ENCODE measurements around the gene CHN1. TPM values are rescaled to one million over a fixed set of nuclear protein-coding genes. Genes with fewer than 3 reads are reported as not detected.

CHN1 gene
- total RNA-seq, 1 experiment from 2014 or later, result 0.41 TPM

DNA sequence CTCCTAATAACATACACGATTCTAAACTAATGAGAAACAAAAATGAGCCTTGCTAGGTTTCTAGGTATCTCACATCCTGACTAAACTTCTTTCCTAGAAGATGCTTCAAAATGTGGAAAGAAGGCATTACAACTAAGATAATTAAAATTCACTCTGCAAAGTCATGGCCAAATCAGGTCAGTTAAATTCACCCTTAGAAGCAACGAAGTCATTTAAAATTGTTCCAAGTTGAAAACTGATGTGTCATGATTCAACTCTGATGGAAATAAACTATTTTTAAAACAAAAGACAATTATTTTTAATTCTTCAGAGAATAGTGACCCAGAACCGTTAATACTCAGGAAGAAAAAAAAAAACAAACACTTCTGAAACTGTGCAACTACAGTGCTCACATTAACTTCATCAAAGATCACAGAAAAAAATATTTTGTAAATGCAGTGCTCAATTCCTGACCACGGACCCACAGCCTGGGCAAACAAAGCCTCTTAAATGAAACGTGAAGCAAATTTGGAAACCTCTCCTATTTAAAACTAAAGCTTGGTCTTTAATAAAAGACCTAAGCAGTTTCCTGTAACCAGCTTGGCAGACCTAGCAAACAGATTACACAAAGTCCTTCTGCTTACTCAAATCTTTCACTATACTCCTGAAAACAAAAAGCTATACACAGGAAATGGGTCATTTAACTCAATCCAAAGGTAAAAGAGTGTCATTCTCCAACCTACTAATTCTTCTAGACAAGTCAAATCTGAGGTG lies 39.0 kb downstream of the CHN1 start:
- CTCF ChIA-PET, result no interaction called here
- POLR2A ChIA-PET, result no interaction called here
- no TSS peak for BruUV-seq (replicated peaks)
- Histone ChIP-seq H3K27me3 (replicated peaks; ENCODE audit: control insufficient read depth, insufficient read depth, low read length) (no peaks in the 10 kb centered on the region; the same call in 1 of the 2 replicates), H3K36me3 (ENCODE audit: control insufficient read depth, insufficient read depth, low read length) (no peaks in the 10 kb centered on the region), H3K4me1 (no peaks in the 10 kb centered on the region), H3K4me3 (ENCODE audit: low read depth, low read length) (no peak overlapping the region), H3K9me3 (no peaks in the 10 kb centered on the region)
- Mint-ChIP-seq H3K4me1 (ENCODE audit: low read depth, unreplicated experiment) (no peaks in the 10 kb centered on the region), H3K4me3 (ENCODE audit: unreplicated experiment) (no peak overlapping the region), H3K36me3 (ENCODE audit: insufficient read depth, unreplicated experiment) (no peaks in the 10 kb centered on the region), H3K27ac (ENCODE audit: unreplicated experiment) (no peak overlapping the region), H3K9me3 (ENCODE audit: unreplicated experiment) (no peaks in the 10 kb centered on the region), H3K27me3 (ENCODE audit: insufficient read depth, unreplicated experiment) (peaks cover 16% of the 10 kb centered on the region)
- DNase-seq, result no peak
- TF ChIP-seq, protein P1, sequence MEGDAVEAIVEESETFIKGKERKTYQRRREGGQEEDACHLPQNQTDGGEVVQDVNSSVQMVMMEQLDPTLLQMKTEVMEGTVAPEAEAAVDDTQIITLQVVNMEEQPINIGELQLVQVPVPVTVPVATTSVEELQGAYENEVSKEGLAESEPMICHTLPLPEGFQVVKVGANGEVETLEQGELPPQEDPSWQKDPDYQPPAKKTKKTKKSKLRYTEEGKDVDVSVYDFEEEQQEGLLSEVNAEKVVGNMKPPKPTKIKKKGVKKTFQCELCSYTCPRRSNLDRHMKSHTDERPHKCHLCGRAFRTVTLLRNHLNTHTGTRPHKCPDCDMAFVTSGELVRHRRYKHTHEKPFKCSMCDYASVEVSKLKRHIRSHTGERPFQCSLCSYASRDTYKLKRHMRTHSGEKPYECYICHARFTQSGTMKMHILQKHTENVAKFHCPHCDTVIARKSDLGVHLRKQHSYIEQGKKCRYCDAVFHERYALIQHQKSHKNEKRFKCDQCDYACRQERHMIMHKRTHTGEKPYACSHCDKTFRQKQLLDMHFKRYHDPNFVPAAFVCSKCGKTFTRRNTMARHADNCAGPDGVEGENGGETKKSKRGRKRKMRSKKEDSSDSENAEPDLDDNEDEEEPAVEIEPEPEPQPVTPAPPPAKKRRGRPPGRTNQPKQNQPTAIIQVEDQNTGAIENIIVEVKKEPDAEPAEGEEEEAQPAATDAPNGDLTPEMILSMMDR (IDR thresholded peaks at IDR 0.05; ENCODE audit: insufficient read depth in 1 of 2, low read depth in 1 of 2, low read length in 1 of 2, severe bottlenecking in 1 of 2, unreplicated experiment in 1 of 2), result no peak
- intact Hi-C loops (cut with micrococcal nuclease; ENCODE audit: unreplicated experiment), result no loop called here

DNA sequence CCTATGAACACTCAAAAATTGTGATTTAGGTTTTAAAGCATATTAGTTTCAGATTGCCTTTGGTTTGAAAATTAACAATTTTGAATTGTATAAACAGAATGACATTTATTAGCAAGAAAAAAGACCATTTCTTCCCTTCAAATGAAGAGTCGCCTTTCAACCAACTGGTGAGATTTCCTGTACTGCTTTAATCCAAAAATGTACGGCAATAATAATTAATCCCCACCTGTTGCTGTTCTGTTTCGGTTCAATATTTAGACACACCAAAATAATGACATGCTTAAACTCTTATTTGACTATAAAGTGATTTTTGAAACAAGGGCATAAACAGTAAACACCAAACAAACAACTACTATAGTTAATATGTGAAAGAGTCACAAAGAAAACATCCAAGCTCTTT lies 39.6 kb downstream of the CHN1 start:
- Histone ChIP-seq H3K36me3 (ENCODE audit: control insufficient read depth, insufficient read depth, low read length) (no peaks in the 10 kb centered on the region), H3K27me3 (replicated peaks; ENCODE audit: control insufficient read depth, insufficient read depth, low read length) (no peaks in the 10 kb centered on the region; the same call in 1 of the 2 replicates), H3K4me3 (ENCODE audit: low read depth, low read length) (no peak overlapping the region), H3K4me1 (no peaks in the 10 kb centered on the region), H3K9me3 (no peaks in the 10 kb centered on the region)
- no TSS peak for BruUV-seq (replicated peaks)
- TF ChIP-seq, protein P1 (IDR thresholded peaks at IDR 0.05; ENCODE audit: insufficient read depth in 1 of 2, low read depth in 1 of 2, low read length in 1 of 2, severe bottlenecking in 1 of 2, unreplicated experiment in 1 of 2), result no peak
- no peak overlapping the region for H3K27ac Mint-ChIP-seq (ENCODE audit: unreplicated experiment)
- ChIA-PET POLR2A (no interaction called here), CTCF (no interaction called here)
- no peaks in the 10 kb centered on the region for H3K36me3 Mint-ChIP-seq (ENCODE audit: insufficient read depth, unreplicated experiment)
- H3K4me1 Mint-ChIP-seq (ENCODE audit: low read depth, unreplicated experiment), result no peaks in the 10 kb centered on the region
- no peak overlapping the region for H3K4me3 Mint-ChIP-seq (ENCODE audit: unreplicated experiment)
- peaks cover 16% of the 10 kb centered on the region for H3K27me3 Mint-ChIP-seq (ENCODE audit: insufficient read depth, unreplicated experiment)
- intact Hi-C loops (cut with micrococcal nuclease; ENCODE audit: unreplicated experiment), result no loop called here
- H3K9me3 Mint-ChIP-seq (ENCODE audit: unreplicated experiment), result no peaks in the 10 kb centered on the region
- no peak for DNase-seq

DNA sequence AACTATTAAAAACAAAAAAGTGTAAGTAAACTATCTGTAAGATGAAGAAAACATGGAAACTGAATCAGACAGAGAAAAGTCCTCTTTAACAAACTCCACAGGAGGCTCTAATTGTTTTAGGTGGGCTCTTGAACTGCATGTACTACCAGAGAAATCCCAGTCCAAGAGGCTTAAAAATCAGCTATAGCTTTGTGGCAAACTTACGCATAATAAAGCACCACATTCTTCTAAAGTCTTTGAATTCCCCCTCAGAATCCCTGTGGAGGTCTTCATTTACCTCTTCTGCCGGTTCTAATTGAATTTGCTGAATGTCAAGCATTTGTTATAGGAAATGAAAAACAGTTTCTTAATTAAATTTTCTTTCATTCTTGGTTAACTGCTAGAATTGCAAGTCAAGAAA lies 40.8 kb downstream of the CHN1 start:
- ChIA-PET CTCF (no interaction called here), POLR2A (no interaction called here)
- H3K4me3 Mint-ChIP-seq (ENCODE audit: unreplicated experiment), result no peak overlapping the region
- no peak overlapping the region for H3K4me3 ChIP-seq (ENCODE audit: low read depth, low read length)
- BruUV-seq (replicated peaks), result no TSS peak
- DNase-seq, result no peak
- H3K27me3 ChIP-seq (replicated peaks; ENCODE audit: control insufficient read depth, insufficient read depth, low read length), result no peaks in the 10 kb centered on the region; the same call in 1 of the 2 replicates
- TF ChIP-seq, protein P1 (IDR thresholded peaks at IDR 0.05; ENCODE audit: insufficient read depth in 1 of 2, low read depth in 1 of 2, low read length in 1 of 2, severe bottlenecking in 1 of 2, unreplicated experiment in 1 of 2), result no peak
- H3K9me3 Mint-ChIP-seq (ENCODE audit: unreplicated experiment), result no peaks in the 10 kb centered on the region
- no peaks in the 10 kb centered on the region for H3K36me3 ChIP-seq (ENCODE audit: control insufficient read depth, insufficient read depth, low read length)
- no peak overlapping the region for H3K27ac Mint-ChIP-seq (ENCODE audit: unreplicated experiment)
- H3K4me1 ChIP-seq, result no peaks in the 10 kb centered on the region
- no peaks in the 10 kb centered on the region for H3K36me3 Mint-ChIP-seq (ENCODE audit: insufficient read depth, unreplicated experiment)
- peaks cover 15% of the 10 kb centered on the region for H3K27me3 Mint-ChIP-seq (ENCODE audit: insufficient read depth, unreplicated experiment)
- intact Hi-C loops (cut with micrococcal nuclease; ENCODE audit: unreplicated experiment), result no loop called here
- H3K9me3 ChIP-seq, result no peaks in the 10 kb centered on the region
- no peaks in the 10 kb centered on the region for H3K4me1 Mint-ChIP-seq (ENCODE audit: low read depth, unreplicated experiment)
